A549 (cell line): ENCODE measurements around the gene CFAP43. TPM values are rescaled to one million over a fixed set of nuclear protein-coding genes. Genes with fewer than 3 reads are reported as not detected.
A peak's percentile ranks its signal among the peaks of the same experiment; 100 is the strongest.

Experiments
- ATAC-seq, 2 experiments: fragments of 200-7000 bp in 1 of 2; fragments of >200 bp in 1 of 2; cut with Nextera tagmentation in 1 of 2; cut with Tn5 transposase in 1 of 2; 3 replicates each; pipeline versions ENCODE4 v1.8.0 to v1.9.1; 2018 to 2020; ENCODE audit warnings: mild to moderate bottlenecking in 1 of 2, moderate library complexity in 1 of 2
- CTCF ChIA-PET: fragments of 300-600 bp; sonication (Branson Sonifier 250); formaldehyde crosslinking; extraction: SDS; loops from one replicate; lab custom pipeline; 2021; ENCODE audit warnings: antibody characterized with exemption, inconsistent platforms; lab: Yijun Ruan, JAX
- POLR2A ChIA-PET: fragments of 350-600 bp; formaldehyde crosslinking; extraction: SDS; loops from one replicate; lab custom pipeline; 2021; ENCODE audit warnings: antibody characterized with exemption, inconsistent platforms; lab: Yijun Ruan, JAX
- DNase-seq, 2 experiments: peaks; one replicate each; pipeline versions ENCODE4 v3.0.0 to v3.0.0-alpha.2; 2011 to 2016; ENCODE audit warnings: low read depth in 1 of 2, low spot score in 1 of 2
- FAIRE-seq: peaks from 2 replicates; lab custom pipeline; 2011; peaks lifted over from hg19 to GRCh38; lab: Jason Lieb, UNC
- H3K27ac ChIP-seq, 2 experiments: fragments of >200 bp; sonication (Bioruptor Twin); formaldehyde crosslinking; 3 replicates each; pipeline ENCODE4 v1.5.1; 2016 to 2017
- H3K4me1 ChIP-seq: fragments of >200 bp; sonication (Bioruptor Twin); formaldehyde crosslinking; 3 replicates; pipeline ENCODE4 v1.6.1; 2016
- H3K4me2 ChIP-seq: fragments of >200 bp; sonication (Bioruptor Twin); formaldehyde crosslinking; 3 replicates; pipeline ENCODE4 v1.6.1; 2016
- H3K4me3 ChIP-seq: fragments of >200 bp; sonication (Bioruptor Twin); formaldehyde crosslinking; 3 replicates; pipeline ENCODE4 v1.5.1; 2016
- H3K9me3 ChIP-seq: fragments of >200 bp; sonication (Bioruptor Twin); formaldehyde crosslinking; 3 replicates; pipeline ENCODE4 v1.6.1; 2016
- CBX2 ChIP-seq: fragments of 200-600 bp; sonication (generic); IDR thresholded peaks from 2 replicates; pipeline ENCODE4 v1.6.1; 2016; ENCODE audit warnings: low read depth, mild to moderate bottlenecking, borderline replicate concordance
- CHD4 ChIP-seq: fragments of 200-600 bp; sonication (generic); IDR thresholded peaks from 2 replicates; pipeline ENCODE4 v1.6.1; 2016; ENCODE audit warnings: antibody characterized with exemption, mild to moderate bottlenecking, borderline replicate concordance
- FOSL2 ChIP-seq, 2 experiments: fragments of 450-650 bp in 1 of 2; fragments of >200 bp in 1 of 2; sonication (Bioruptor Twin) in 1 of 2; formaldehyde crosslinking; IDR thresholded peaks; 2 replicates each; pipeline versions ENCODE4 v1.5.0 to v1.6.1; 2016 to 2020; ENCODE audit warnings: mild to moderate bottlenecking in 1 of 2, moderate library complexity in 1 of 2
- FOXS1 ChIP-seq: fragments of 250-450 bp; sonication (Bioruptor Pico); IDR thresholded peaks from 2 replicates; pipeline ENCODE4 v1.5.0; 2020; ENCODE audit warnings: mild to moderate bottlenecking, moderate library complexity
- HDAC2 ChIP-seq: fragments of 200-600 bp; sonication (generic); IDR thresholded peaks from 2 replicates; pipeline ENCODE4 v1.6.1; 2016
- HMGXB4 ChIP-seq: fragments of 250-450 bp; sonication (Bioruptor Pico); IDR thresholded peaks from 2 replicates; pipeline ENCODE4 v1.5.0; 2021; ENCODE audit warnings: mild to moderate bottlenecking, moderate library complexity, borderline replicate concordance
- HOXB5 ChIP-seq: fragments of 250-450 bp; sonication (Bioruptor Pico); IDR thresholded peaks from 2 replicates; pipeline ENCODE4 v1.5.0; 2020; ENCODE audit warnings: mild to moderate bottlenecking, moderate library complexity
- JUN ChIP-seq, 2 experiments: fragments of >200 bp; sonication (Bioruptor Twin); formaldehyde crosslinking; IDR thresholded peaks; 2 replicates in 1 of 2; 3 replicates in 1 of 2; pipeline ENCODE4 v1.6.1; 2016 to 2017
- JUNB ChIP-seq: fragments of >200 bp; sonication (Bioruptor Twin); formaldehyde crosslinking; IDR thresholded peaks from 2 replicates; pipeline ENCODE4 v1.6.1; 2016
- KDM1A ChIP-seq: fragments of 200-600 bp; sonication (generic); IDR thresholded peaks from 2 replicates; pipeline ENCODE4 v1.6.1; 2016; ENCODE audit warnings: low read depth, mild to moderate bottlenecking
- NFE2L2 ChIP-seq: fragments of 150-350 bp; conservative IDR thresholded peaks from 2 replicates; pipeline ENCODE4 v1.6.1; 2014; ENCODE audit warnings: low read length
- NPAS2 ChIP-seq: fragments of 250-450 bp; sonication (Bioruptor Pico); IDR thresholded peaks from 2 replicates; pipeline ENCODE4 v1.8.0; 2022; ENCODE audit warnings: mild to moderate bottlenecking, moderate library complexity, borderline replicate concordance
- PHF8 ChIP-seq: fragments of 200-600 bp; sonication (generic); IDR thresholded peaks from 2 replicates; pipeline ENCODE4 v1.6.1; 2016; ENCODE audit warnings: low read depth, mild to moderate bottlenecking, antibody characterized with exemption, moderate library complexity, borderline replicate concordance
- POLR2AphosphoS2 ChIP-seq: conservative IDR thresholded peaks from 2 replicates; pipeline ENCODE4 v1.6.1; 2012; ENCODE audit warnings: low read length, improper control_type of control experiment, inconsistent platforms
- RCOR1 ChIP-seq: fragments of 150-350 bp; IDR thresholded peaks from 2 replicates; pipeline ENCODE4 v1.6.1; 2014; ENCODE audit warnings: antibody characterized with exemption, low read length, low read depth
- RFX5 ChIP-seq: fragments of 450-650 bp; IDR thresholded peaks from 2 replicates; pipeline ENCODE4 v1.7.1; 2014; ENCODE audit warnings: antibody characterized with exemption, mild to moderate bottlenecking, moderate library complexity
- SMC3 ChIP-seq: fragments of >200 bp; sonication (Bioruptor Twin); formaldehyde crosslinking; IDR thresholded peaks from 3 replicates; pipeline ENCODE4 v1.6.1; 2018; ENCODE audit warnings: inconsistent platforms
- SREBF2 ChIP-seq: fragments of 450-650 bp; IDR thresholded peaks from 2 replicates; pipeline ENCODE4 v1.6.1; 2014; ENCODE audit warnings: mild to moderate bottlenecking, moderate library complexity
- ZC3H11A ChIP-seq: fragments of 450-650 bp; IDR thresholded peaks from 2 replicates; pipeline ENCODE4 v1.6.1; 2014; ENCODE audit warnings: antibody characterized with exemption, mild to moderate bottlenecking
- ZNF302 ChIP-seq: fragments of 250-450 bp; sonication (Bioruptor Pico); IDR thresholded peaks from 2 replicates; pipeline ENCODE4 v1.9.0; 2021; ENCODE audit warnings: inconsistent platforms, mild to moderate bottlenecking, moderate library complexity
- ZSCAN20 ChIP-seq: fragments of 250-450 bp; sonication (Bioruptor Pico); IDR thresholded peaks from 2 replicates; pipeline ENCODE4 v1.8.0; 2022; ENCODE audit warnings: mild to moderate bottlenecking, moderate library complexity
- WGBS: methylation state at CpG from one replicate; pipeline ENCODE4 v1.1.6; 2017; ENCODE audit errors: missing lambda C conversion rate; 5-methylcytosine and 5-hydroxymethylcytosine counted together
- polyA plus RNA-seq, 4 experiments: library from polyadenylated mRNA; depleted of rRNA in 3 of 4; stranded (reverse); fragments of >200 nt; fragmentation: RNase III in 1 of 4; extraction: RNeasy Plus Mini Kit Qiagen cat#74134 plus additional on column Dnase treatment in 1 of 4; gene quantifications; 2 replicates in 3 of 4; 3 replicates in 1 of 4; pipeline ENCODE4 v1.2.3, GENCODE V29; 2011 to 2017
- TF ChIP-seq, protein P1 (sequence below): fragments of 250-450 bp; sonication (Bioruptor Pico); IDR thresholded peaks from 2 replicates; pipeline ENCODE4 v1.5.0; 2020; ENCODE audit warnings: low read depth, mild to moderate bottlenecking, moderate library complexity
- TF ChIP-seq, protein P2 (sequence below): IDR thresholded peaks from 2 replicates; pipeline ENCODE4 v1.6.1; 2012; ENCODE audit warnings: low read depth, borderline replicate concordance

CFAP43 gene
- polyA plus RNA-seq, 2 of the 4 experiments (the other 2 are of a cell fraction): 0.31 to 0.75 TPM

GRCh38 chr10:104253606-104254410 lies 21.6 kb upstream of the CFAP43 start:
- ChIA-PET CTCF (interaction anchor here (1.0 to 3.7 kb wide), 7 partner anchors 9 to 366 kb away, joined by 3 to 13 read pairs (median 3); partner anchors contain the start of gene SFR1), POLR2A (interaction anchor here (0.6 to 4.0 kb wide), 6 partner anchors 9 to 578 kb away, joined by 3 to 27 read pairs (median 4); partner anchors contain the start of genes CFAP43, GSTO2 and SFR1)
- WGBS: 86% methylated on average over 10 of the region's 10 CpGs
- no peak for TF ChIP-seq POLR2AphosphoS2
- TF ChIP-seq, all 56 proteins: peak for 0
- Histone ChIP-seq H3K9me3 (0 out of 3 replicates have a peak, but pooled peaks cover 1% of the 10 kb centered on the region), H3K27ac (peak overlapping the region; percentile 98 to 99), H3K4me3 (peak overlapping the region; percentile 99), H3K4me1 (peaks cover 21% of the 10 kb centered on the region), H3K4me2 (peak overlapping the region; percentile 74)
- ATAC-seq: no peak
- FAIRE-seq: no peak
- no peak for DNase-seq

GRCh38 chr10:104253106-104253505 lies 20.9 kb upstream of the CFAP43 start:
- DNase-seq (no peak), FAIRE-seq (no peak), ATAC-seq (no peak)
- no peak overlapping the region for H3K4me3 ChIP-seq
- POLR2A ChIA-PET: no interaction called here
- TF ChIP-seq SREBF2 (no peak), HDAC2 (no peak), ZC3H11A (no peak), FOSL2 (IDR thresholded peaks at IDR 0.05) (no peak), FOSL2 (CRISPR knock-in tag; IDR thresholded peaks at IDR 0.05) (no peak), HMGXB4 (CRISPR knock-in tag) (no peak)
- TF ChIP-seq, protein P1, sequence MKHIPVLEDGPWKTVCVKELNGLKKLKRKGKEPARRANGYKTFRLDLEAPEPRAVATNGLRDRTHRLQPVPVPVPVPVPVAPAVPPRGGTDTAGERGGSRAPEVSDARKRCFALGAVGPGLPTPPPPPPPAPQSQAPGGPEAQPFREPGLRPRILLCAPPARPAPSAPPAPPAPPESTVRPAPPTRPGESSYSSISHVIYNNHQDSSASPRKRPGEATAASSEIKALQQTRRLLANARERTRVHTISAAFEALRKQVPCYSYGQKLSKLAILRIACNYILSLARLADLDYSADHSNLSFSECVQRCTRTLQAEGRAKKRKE: no peak
- no peak overlapping the region for H3K27ac ChIP-seq
- 0 out of 3 replicates have a peak, but pooled peaks cover 8% of the 10 kb centered on the region for H3K9me3 ChIP-seq
- 88% methylated on average over 2 of the region's 2 CpGs for WGBS
- no peak overlapping the region for H3K4me2 ChIP-seq
- CTCF ChIA-PET: interaction anchor here (0.8 to 3.7 kb wide), 5 partner anchors 10 to 208 kb away, joined by 3 to 13 read pairs (median 4); partner anchors contain the start of gene SFR1
- H3K4me1 ChIP-seq: peaks cover 21% of the 10 kb centered on the region

DNA sequence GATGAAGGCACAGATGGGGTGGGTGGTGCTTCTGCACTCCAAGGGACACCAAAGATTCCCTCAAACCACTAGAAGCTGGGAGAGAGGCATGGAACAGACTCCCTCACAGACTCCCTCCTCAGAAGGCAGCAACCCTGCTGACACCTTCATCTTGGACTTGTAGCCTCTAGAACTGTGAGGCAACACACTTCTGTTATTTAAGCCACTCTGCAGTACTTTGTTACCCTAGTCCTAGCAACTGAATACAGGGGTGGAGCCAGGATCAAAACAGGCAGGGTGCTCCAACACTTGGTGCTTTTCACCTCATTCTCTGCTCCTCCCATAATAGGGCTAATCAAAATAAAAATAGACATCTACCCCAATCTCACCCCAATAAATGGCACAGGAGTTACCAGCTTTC lies 20.2 kb upstream of the CFAP43 start:
- no peak for DNase-seq
- no peak for TF ChIP-seq PHF8
- TF ChIP-seq NPAS2: no peak
- TF ChIP-seq RCOR1: no peak
- TF ChIP-seq POLR2AphosphoS2: no peak
- TF ChIP-seq SMC3: no peak
- TF ChIP-seq RFX5: no peak
- TF ChIP-seq, protein P2, sequence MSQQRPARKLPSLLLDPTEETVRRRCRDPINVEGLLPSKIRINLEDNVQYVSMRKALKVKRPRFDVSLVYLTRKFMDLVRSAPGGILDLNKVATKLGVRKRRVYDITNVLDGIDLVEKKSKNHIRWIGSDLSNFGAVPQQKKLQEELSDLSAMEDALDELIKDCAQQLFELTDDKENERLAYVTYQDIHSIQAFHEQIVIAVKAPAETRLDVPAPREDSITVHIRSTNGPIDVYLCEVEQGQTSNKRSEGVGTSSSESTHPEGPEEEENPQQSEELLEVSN: no peak
- no peak for TF ChIP-seq FOXS1 (CRISPR knock-in tag)
- TF ChIP-seq JUN (IDR thresholded peaks at IDR 0.05): no peak
- TF ChIP-seq CHD4: no peak
- TF ChIP-seq ZSCAN20 (CRISPR knock-in tag): no peak
- TF ChIP-seq JUNB: no peak
- no peak for TF ChIP-seq CBX2
- no peak for TF ChIP-seq HDAC2
- TF ChIP-seq, protein P1: no peak
- TF ChIP-seq KDM1A: no peak
- no peak for TF ChIP-seq ZNF302 (CRISPR knock-in tag)
- no peak for TF ChIP-seq NFE2L2
- no peak for TF ChIP-seq HOXB5 (CRISPR knock-in tag)
- Histone ChIP-seq H3K9me3 (peaks cover 8% of the 10 kb centered on the region; the same call in 1 of the 3 replicates), H3K27ac (no peak overlapping the region), H3K4me3 (no peak overlapping the region), H3K4me1 (peaks cover 21% of the 10 kb centered on the region), H3K4me2 (no peak overlapping the region)
- POLR2A ChIA-PET: no interaction called here
- CTCF ChIA-PET: interaction anchor here (0.8 to 3.7 kb wide), 5 partner anchors 10 to 207 kb away, joined by 3 to 13 read pairs (median 4); partner anchors contain the start of gene SFR1
- no peak for FAIRE-seq
- ATAC-seq: no peak
